GM18861 (cell line): ENCODE data around the gene OR4K17.
"Not testable (repeated sequence)": the region's sequence is repeated elsewhere in the genome, so short reads cannot be mapped to it uniquely, and the experiment has no call there.

Source experiments
- ATAC-seq: cut with Tn5 transposase; IDR thresholded peaks from one replicate; pipeline ENCODE4 v1.9.1; 2021; ENCODE audit not compliant: unreplicated experiment

Gene OR4K17

GRCh38 chr14:20110438-20110837 lies at the start of gene OR4K17:
Gene OR4K17 (plus strand): TSS chr14:20110739. CDS start chr14:20117500, 6,761 bp downstream.
- ATAC-seq, result no peak

DNA sequence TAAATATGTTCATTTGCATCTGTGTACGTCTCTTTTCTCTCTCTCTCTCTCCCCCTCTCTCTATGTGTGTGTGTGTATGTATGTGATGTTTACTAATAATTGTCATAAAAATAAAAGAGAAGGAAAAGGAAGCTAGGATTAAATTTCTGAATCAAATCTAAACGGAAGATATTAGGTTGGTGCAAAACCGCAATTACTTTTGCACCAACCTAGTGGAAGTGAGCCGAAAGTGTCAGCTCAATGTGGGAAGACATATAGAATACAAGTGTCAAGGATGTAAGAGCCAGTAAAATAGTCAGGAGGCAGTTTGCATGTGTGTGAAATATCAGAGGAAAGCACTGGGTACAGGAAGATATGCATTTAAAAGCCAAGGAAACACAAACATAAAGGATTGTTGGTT lies 18.5 kb upstream of the OR4K17 start:
- ATAC-seq, result no peak

- ATAC-seq, result no peak
Observed at GRCh38 chr14:20093442-20093841, 17.1 kb upstream of the OR4K17 start.

- not testable (repeated sequence) for ATAC-seq
Observed at GRCh38 chr14:20098926-20099770, 11.4 kb upstream of the OR4K17 start.

DNA sequence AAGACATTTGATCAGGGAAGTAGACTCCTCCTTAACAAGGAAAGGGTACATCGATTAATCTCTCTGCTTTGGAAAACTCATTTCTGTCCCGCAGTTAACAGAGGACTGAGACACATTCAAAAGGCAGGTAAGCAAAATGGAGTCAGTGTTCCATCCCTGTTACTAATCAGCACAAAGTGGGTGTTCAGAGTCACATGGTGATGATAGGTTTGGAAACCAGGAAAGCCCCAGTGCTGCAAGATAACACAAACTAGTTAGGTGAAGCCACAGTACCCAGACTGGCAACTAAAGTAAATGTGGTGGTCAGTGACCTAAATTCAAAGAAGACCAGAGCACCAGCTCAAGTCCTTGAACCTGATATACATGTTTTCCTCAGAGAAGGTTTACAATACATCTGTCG lies 1.8 kb downstream of the OR4K17 start:
- ATAC-seq, result no peak

DNA sequence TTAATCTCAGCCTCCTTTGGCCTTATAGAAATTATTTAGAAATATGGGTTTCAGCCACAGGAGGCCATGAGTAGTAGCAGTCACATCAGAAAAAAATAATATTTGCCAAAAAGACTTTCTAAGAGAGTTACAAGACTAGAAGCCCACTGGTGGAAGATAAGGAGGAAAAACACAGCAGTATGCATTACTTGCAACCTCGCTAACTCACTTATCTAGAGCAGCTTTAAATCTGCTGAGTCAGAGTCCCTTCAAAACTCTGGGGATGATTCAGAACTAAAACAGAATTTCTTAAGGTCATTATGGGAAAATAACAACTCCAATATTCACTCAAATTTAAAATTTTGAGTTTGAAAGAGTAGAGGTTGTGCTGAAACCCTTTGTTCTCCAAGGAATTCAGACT lies 6.2 kb downstream of the OR4K17 start:
- ATAC-seq, result no peak

- no peak for ATAC-seq
Observed at GRCh38 chr14:20118795-20119194, 8.3 kb downstream of the OR4K17 start.

- ATAC-seq, result no peak
Observed at GRCh38 chr14:20138520-20138919, 28.0 kb downstream of the OR4K17 start, which contains the start of gene OR4N5. Gene OR4N5 (plus strand): TSS chr14:20138820. CDS start chr14:20143736, 4,916 bp downstream.

- ATAC-seq, result no peak
Observed at GRCh38 chr14:20143911-20144310, 33.4 kb downstream of the OR4K17 start.

DNA sequence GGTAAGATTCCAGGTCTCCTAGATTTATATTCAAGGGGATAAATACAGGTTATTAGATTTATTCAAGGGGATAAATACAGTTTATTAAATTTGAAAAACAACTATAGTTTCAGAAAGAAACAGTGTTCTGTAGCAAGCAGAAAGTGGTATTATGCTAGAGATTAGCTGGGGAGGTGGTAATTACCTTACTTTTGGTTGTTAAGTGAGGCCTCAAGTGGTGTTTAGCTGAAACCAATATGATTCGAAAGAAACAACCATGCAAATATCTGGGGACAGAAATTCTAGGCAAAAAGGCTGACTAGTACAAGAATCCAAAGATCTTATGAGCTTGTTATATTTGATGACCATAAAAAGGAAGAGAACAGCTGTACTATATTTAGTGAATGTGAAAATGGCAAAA lies 34.3 kb downstream of the OR4K17 start:
- ATAC-seq, result no peak

DNA sequence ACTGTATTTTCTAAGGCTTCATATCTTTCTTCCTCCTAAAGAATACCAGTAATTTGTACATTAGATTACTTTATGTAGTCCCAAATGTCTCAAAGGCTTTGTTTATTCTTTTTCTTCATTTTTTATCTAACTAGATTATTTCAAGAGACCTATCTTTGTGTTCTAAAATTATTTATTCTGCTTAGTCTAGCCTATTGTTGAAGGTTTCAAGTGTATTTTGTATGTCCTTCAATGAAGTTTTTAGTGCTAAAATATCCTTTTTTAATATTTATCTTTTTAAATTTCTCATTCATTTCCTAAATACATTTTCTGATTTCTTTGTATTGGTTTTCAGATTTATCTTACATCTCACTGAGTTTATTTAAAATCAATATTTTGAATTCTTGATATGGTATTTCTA lies 53.9 kb downstream of the OR4K17 start:
- ATAC-seq, result no peak

- no peak for ATAC-seq
Observed at GRCh38 chr14:20167091-20167490, 56.6 kb downstream of the OR4K17 start.

- ATAC-seq, result not testable (repeated sequence)
Observed at GRCh38 chr14:20169852-20170251, 59.3 kb downstream of the OR4K17 start.
